HG03469 (cell line): Measurements from ENCODE around the gene APBA3.

Source experiments
- ATAC-seq: cut with Tn5 transposase; IDR thresholded peaks from one replicate; pipeline ENCODE4 v1.9.1; 2021; ENCODE audit warnings: mild to moderate bottlenecking, moderate library complexity, moderate number of reproducible peaks; ENCODE audit not compliant: unreplicated experiment

APBA3 gene

GRCh38 chr19:3721887-3722442 lies 39.5 kb downstream of the APBA3 start:
- ATAC-seq, result no peak

GRCh38 chr19:3721131-3721886 lies 40.2 kb downstream of the APBA3 start:
- no peak for ATAC-seq

GRCh38 chr19:3720349-3720917 lies 41.1 kb downstream of the APBA3 start:
- ATAC-seq, result no peak

GRCh38 chr19:3719868-3720267 lies 41.6 kb downstream of the APBA3 start:
- no peak for ATAC-seq

GRCh38 chr19:3716147-3716668 lies 45.3 kb downstream of the APBA3 start:
- ATAC-seq, result no peak

GRCh38 chr19:3712663-3713611 lies 48.6 kb downstream of the APBA3 start:
- no peak for ATAC-seq

GRCh38 chr19:3710265-3710812 lies 51.2 kb downstream of the APBA3 start:
- no peak for ATAC-seq

- no peak for ATAC-seq
Observed at GRCh38 chr19:3708207-3708931, 53.1 kb downstream of the APBA3 start, which contains the start of gene TJP3. TJP3 (plus strand) TSS chr19:3708384; CDS start chr19:3728433, 20,049 bp downstream.

- ATAC-seq, result no peak
Observed at GRCh38 chr19:3707868-3708206, 53.7 kb downstream of the APBA3 start.

GRCh38 chr19:3701200-3701599 lies 60.3 kb downstream of the APBA3 start:
- no peak for ATAC-seq
